Measurements from ENCODE around the gene KLHDC8A.
"Not testable (repeated sequence)": the region's sequence is repeated elsewhere in the genome, so short reads cannot be mapped to it uniquely, and the experiment has no call there.

GRCh38 chr1:205406252-205406651, 49.5 kb upstream of the KLHDC8A start:
- TF ChIP-seq, protein P1, sequence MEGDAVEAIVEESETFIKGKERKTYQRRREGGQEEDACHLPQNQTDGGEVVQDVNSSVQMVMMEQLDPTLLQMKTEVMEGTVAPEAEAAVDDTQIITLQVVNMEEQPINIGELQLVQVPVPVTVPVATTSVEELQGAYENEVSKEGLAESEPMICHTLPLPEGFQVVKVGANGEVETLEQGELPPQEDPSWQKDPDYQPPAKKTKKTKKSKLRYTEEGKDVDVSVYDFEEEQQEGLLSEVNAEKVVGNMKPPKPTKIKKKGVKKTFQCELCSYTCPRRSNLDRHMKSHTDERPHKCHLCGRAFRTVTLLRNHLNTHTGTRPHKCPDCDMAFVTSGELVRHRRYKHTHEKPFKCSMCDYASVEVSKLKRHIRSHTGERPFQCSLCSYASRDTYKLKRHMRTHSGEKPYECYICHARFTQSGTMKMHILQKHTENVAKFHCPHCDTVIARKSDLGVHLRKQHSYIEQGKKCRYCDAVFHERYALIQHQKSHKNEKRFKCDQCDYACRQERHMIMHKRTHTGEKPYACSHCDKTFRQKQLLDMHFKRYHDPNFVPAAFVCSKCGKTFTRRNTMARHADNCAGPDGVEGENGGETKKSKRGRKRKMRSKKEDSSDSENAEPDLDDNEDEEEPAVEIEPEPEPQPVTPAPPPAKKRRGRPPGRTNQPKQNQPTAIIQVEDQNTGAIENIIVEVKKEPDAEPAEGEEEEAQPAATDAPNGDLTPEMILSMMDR (conservative IDR thresholded peaks at IDR 0.05; ENCODE audit: low read depth, low read length) = not testable (repeated sequence)
- not testable (repeated sequence) for TF ChIP-seq EZH2 (IDR thresholded peaks at IDR 0.05; ENCODE audit: borderline replicate concordance, low read depth, low read length, poor library complexity, severe bottlenecking)
